Inferior parietal cortex (tissue), 1 donor: Measurements from ENCODE around the gene ARID3B.

Experiments used
- DNase-seq: peaks from one replicate; pipeline ENCODE4 v3.0.0-alpha.2; 2016; ENCODE audit errors: extremely low spot score

Gene ARID3B

GRCh38 chr15:74540761-74541493 lies at the start of gene ARID3B:
TSS of gene ARID3B (plus strand) at chr15:74541220. CDS start at chr15:74543937, 2,717 bp downstream.
- DNase-seq, result peak; percentile 95

GRCh38 chr15:74496648-74497047 lies 44.4 kb upstream of the ARID3B start:
- no peak for DNase-seq

- DNase-seq, result no peak
Measured at GRCh38 chr15:74497584-74497983, 43.4 kb upstream of the ARID3B start.

GRCh38 chr15:74499366-74499765 lies 41.7 kb upstream of the ARID3B start:
- no peak for DNase-seq

- no peak for DNase-seq
Measured at GRCh38 chr15:74500401-74500800, 40.6 kb upstream of the ARID3B start.

- DNase-seq, result no peak
Measured at GRCh38 chr15:74502301-74502700, 38.7 kb upstream of the ARID3B start.

- DNase-seq, result no peak
Measured at GRCh38 chr15:74504418-74504817, 36.6 kb upstream of the ARID3B start.

- no peak for DNase-seq
Measured at GRCh38 chr15:74504836-74505235, 36.2 kb upstream of the ARID3B start.

GRCh38 chr15:74505837-74506514 lies 35.0 kb upstream of the ARID3B start:
- no peak for DNase-seq

GRCh38 chr15:74506515-74506840 lies 34.5 kb upstream of the ARID3B start:
- DNase-seq, result no peak

GRCh38 chr15:74511583-74511982 lies 29.4 kb upstream of the ARID3B start:
- DNase-seq, result no peak

GRCh38 chr15:74514059-74514458 lies 27.0 kb upstream of the ARID3B start:
- DNase-seq, result peak; percentile 9

- DNase-seq, result no peak
Measured at GRCh38 chr15:74517096-74517495, 23.9 kb upstream of the ARID3B start.

GRCh38 chr15:74519311-74519710 lies 21.7 kb upstream of the ARID3B start:
- no peak for DNase-seq

- DNase-seq, result no peak
Measured at GRCh38 chr15:74520407-74520806, 20.6 kb upstream of the ARID3B start.

- DNase-seq, result no peak
Measured at GRCh38 chr15:74523982-74524381, 17.0 kb upstream of the ARID3B start.

- no peak for DNase-seq
Measured at GRCh38 chr15:74525309-74525708, 15.7 kb upstream of the ARID3B start.

- no peak for DNase-seq
Measured at GRCh38 chr15:74525945-74526344, 15.1 kb upstream of the ARID3B start.

- DNase-seq, result no peak
Measured at GRCh38 chr15:74528876-74529275, 12.1 kb upstream of the ARID3B start.

- no peak for DNase-seq
Measured at GRCh38 chr15:74529921-74530320, 11.1 kb upstream of the ARID3B start.

GRCh38 chr15:74530771-74531143 lies 10.3 kb upstream of the ARID3B start:
- DNase-seq, result no peak

- no peak for DNase-seq
Measured at GRCh38 chr15:74531144-74531811, 9.7 kb upstream of the ARID3B start.
